Parathyroid adenoma (tissue), 2 donors: ENCODE measurements around the gene PDE8A.

Experiments
- H2AFZ ChIP-seq: fragments of 300-600 bp; sonication (generic); one replicate; pipeline ENCODE4 v1.7.0; 2017; ENCODE audit warnings: antibody characterized with exemption, mild to moderate bottlenecking
- H3K27ac ChIP-seq: fragments of 300-600 bp; sonication (generic); one replicate; pipeline ENCODE4 v1.7.0; 2017
- H3K27me3 ChIP-seq: fragments of 300-600 bp; sonication (generic); one replicate; pipeline ENCODE4 v1.7.0; 2017; ENCODE audit warnings: low read length; ENCODE audit not compliant: control insufficient read depth, insufficient read depth
- H3K36me3 ChIP-seq: fragments of 300-600 bp; sonication (generic); one replicate; pipeline ENCODE4 v1.7.0; 2017; ENCODE audit warnings: low read length; ENCODE audit not compliant: control insufficient read depth, insufficient read depth
- H3K4me1 ChIP-seq: fragments of 300-600 bp; sonication (generic); one replicate; pipeline ENCODE4 v1.7.0; 2017; ENCODE audit warnings: control low read depth
- H3K4me2 ChIP-seq: fragments of 300-600 bp; sonication (generic); one replicate; pipeline ENCODE4 v1.7.0; 2017; ENCODE audit warnings: low read length
- H3K4me3 ChIP-seq: fragments of 300-600 bp; sonication (generic); one replicate; pipeline ENCODE4 v1.7.0; 2017; ENCODE audit warnings: low read depth, low read length
- H3K79me2 ChIP-seq: fragments of 300-600 bp; sonication (generic); one replicate; pipeline ENCODE4 v1.7.0; 2017; ENCODE audit warnings: control low read depth
- H3K9ac ChIP-seq: fragments of 300-600 bp; sonication (generic); one replicate; pipeline ENCODE4 v1.7.0; 2017; ENCODE audit warnings: mild to moderate bottlenecking
- H3K9me3 ChIP-seq: fragments of 300-600 bp; sonication (generic); one replicate; pipeline ENCODE4 v1.7.0; 2017; ENCODE audit warnings: low read length; ENCODE audit not compliant: control insufficient read depth
- CTCF ChIP-seq: fragments of 300-600 bp; sonication (generic); IDR thresholded peaks from one replicate; pipeline ENCODE4 v1.7.0; 2017; ENCODE audit warnings: antibody characterized with exemption, mild to moderate bottlenecking
- donor health status: primary hyperparathyroidism.

Gene PDE8A

GRCh38 chr15:85154061-85154460 is 172.4 kb downstream of the PDE8A start:
- H3K4me1 ChIP-seq = no peaks in the 10 kb centered on the region
- H3K9ac ChIP-seq = no peak overlapping the region
- no peaks in the 10 kb centered on the region for H3K9me3 ChIP-seq
- TF ChIP-seq CTCF = no peak
- H3K79me2 ChIP-seq = no peaks in the 10 kb centered on the region
- H3K27me3 ChIP-seq = no peaks in the 10 kb centered on the region
- no peak overlapping the region for H2AFZ ChIP-seq
- no peak overlapping the region for H3K27ac ChIP-seq
- H3K36me3 ChIP-seq = no peaks in the 10 kb centered on the region
- no peak overlapping the region for H3K4me2 ChIP-seq
- H3K4me3 ChIP-seq = no peak overlapping the region

GRCh38 chr15:85155360-85155759 is 173.7 kb downstream of the PDE8A start:
- Histone ChIP-seq H3K4me3 (no peak overlapping the region), H3K4me2 (no peak overlapping the region), H3K4me1 (no peaks in the 10 kb centered on the region), H3K9me3 (no peaks in the 10 kb centered on the region), H2AFZ (no peak overlapping the region), H3K27me3 (no peaks in the 10 kb centered on the region), H3K79me2 (no peaks in the 10 kb centered on the region), H3K27ac (no peak overlapping the region), H3K9ac (no peak overlapping the region), H3K36me3 (no peaks in the 10 kb centered on the region)
- no peak for TF ChIP-seq CTCF

- no peak overlapping the region for H3K27ac ChIP-seq
- no peak overlapping the region for H3K4me3 ChIP-seq
Measured at GRCh38 chr15:85155857-85156256, 174.2 kb downstream of the PDE8A start.

GRCh38 chr15:85157344-85157743 is 175.7 kb downstream of the PDE8A start:
- Histone ChIP-seq H3K36me3 (no peaks in the 10 kb centered on the region), H3K27me3 (no peaks in the 10 kb centered on the region), H3K4me3 (no peak overlapping the region), H3K27ac (no peak overlapping the region), H3K4me2 (no peak overlapping the region), H3K79me2 (no peaks in the 10 kb centered on the region), H3K4me1 (no peaks in the 10 kb centered on the region), H3K9ac (no peak overlapping the region), H2AFZ (no peak overlapping the region), H3K9me3 (no peaks in the 10 kb centered on the region)
- no peak for TF ChIP-seq CTCF

More at GRCh38 chr15:85155857-85156256, 174.2 kb downstream of the PDE8A start:
- Histone ChIP-seq H3K4me2 (no peak overlapping the region), H3K27me3 (no peaks in the 10 kb centered on the region), H3K9me3 (no peaks in the 10 kb centered on the region), H3K79me2 (no peaks in the 10 kb centered on the region), H3K9ac (no peak overlapping the region), H2AFZ (no peak overlapping the region), H3K36me3 (no peaks in the 10 kb centered on the region), H3K4me1 (no peaks in the 10 kb centered on the region)
- no peak for TF ChIP-seq CTCF

GRCh38 chr15:85162237-85162636 is 180.6 kb downstream of the PDE8A start:
- H3K27me3 ChIP-seq = no peaks in the 10 kb centered on the region
- H3K9ac ChIP-seq = no peak overlapping the region
- H3K27ac ChIP-seq = no peak overlapping the region
- H3K4me2 ChIP-seq = no peak overlapping the region
- H3K79me2 ChIP-seq = no peaks in the 10 kb centered on the region
- no peaks in the 10 kb centered on the region for H3K4me1 ChIP-seq
- no peaks in the 10 kb centered on the region for H3K9me3 ChIP-seq
- H3K4me3 ChIP-seq = no peak overlapping the region
- no peak overlapping the region for H2AFZ ChIP-seq
- TF ChIP-seq CTCF = no peak
- no peaks in the 10 kb centered on the region for H3K36me3 ChIP-seq
